GM23338 (cell line): Measurements from ENCODE around the gene KRT15. TPM values are rescaled to one million over a fixed set of nuclear protein-coding genes. Genes with fewer than 3 reads are reported as not detected.

Experiments
- ATAC-seq: fragments of 200-7000 bp; cut with Tn5 transposase; 3 replicates; pipeline ENCODE4 v1.9.1; 2020
- DNase-seq: peaks from one replicate; pipeline ENCODE4 v3.0.0-alpha.2; 2015; ENCODE audit warnings: low spot score
- H2AFZ ChIP-seq: fragments of 200-600 bp; sonication (generic); 2 replicates; pipeline ENCODE4 v1.8.0; 2016; ENCODE audit warnings: antibody characterized with exemption, mild to moderate bottlenecking, moderate library complexity
- H3F3A ChIP-seq: fragments of 200-600 bp; sonication (generic); replicated peaks from 2 replicates; pipeline ENCODE4 v1.8.0; 2017; ENCODE audit warnings: antibody characterized with exemption, mixed run types, low read depth
- H3K27ac ChIP-seq: fragments of 200-600 bp; sonication (generic); 2 replicates; pipeline ENCODE4 v1.6.1; 2016; ENCODE audit warnings: low read depth
- H3K27me3 ChIP-seq: fragments of 200-600 bp; sonication (generic); 2 replicates; pipeline ENCODE4 v1.8.0; 2016; ENCODE audit warnings: mild to moderate bottlenecking, mixed run types, moderate library complexity; ENCODE audit not compliant: insufficient read depth
- H3K36me3 ChIP-seq: fragments of 200-600 bp; sonication (generic); 2 replicates; pipeline ENCODE4 v1.8.0; 2016; ENCODE audit warnings: mild to moderate bottlenecking; ENCODE audit not compliant: insufficient read depth
- H3K4me1 ChIP-seq: fragments of 200-600 bp; sonication (generic); 2 replicates; pipeline ENCODE4 v1.8.0; 2016; ENCODE audit warnings: mild to moderate bottlenecking, moderate library complexity; ENCODE audit not compliant: insufficient read depth
- H3K4me2 ChIP-seq: fragments of 200-600 bp; sonication (generic); 2 replicates; pipeline ENCODE4 v1.7.1; 2017; ENCODE audit warnings: mixed run types
- H3K4me3 ChIP-seq: fragments of 200-600 bp; sonication (generic); 2 replicates; pipeline ENCODE4 v1.6.1; 2016; ENCODE audit warnings: mixed run types
- H3K79me2 ChIP-seq: fragments of 200-600 bp; sonication (generic); replicated peaks from 2 replicates; pipeline ENCODE4 v1.8.0; 2017; ENCODE audit warnings: mild to moderate bottlenecking; ENCODE audit not compliant: insufficient read depth
- H3K9me2 ChIP-seq: fragments of 200-600 bp; sonication (generic); 2 replicates; pipeline ENCODE4 v1.8.0; 2017; ENCODE audit not compliant: insufficient read depth
- H4K20me1 ChIP-seq: fragments of 200-600 bp; sonication (generic); replicated peaks from 2 replicates; pipeline ENCODE4 v1.8.0; 2017; ENCODE audit warnings: mild to moderate bottlenecking; ENCODE audit not compliant: insufficient read depth
- H3K27ac Mint-ChIP-seq: 2 replicates; pipeline ENCODE4 v1.8.0; 2020; ENCODE audit warnings: inconsistent platforms, mild to moderate bottlenecking, moderate library complexity, mixed read lengths
- H3K27me3 Mint-ChIP-seq: 3 replicates; pipeline ENCODE4 v1.8.0; 2022; ENCODE audit warnings: low read depth, mild to moderate bottlenecking, moderate library complexity, mixed read lengths, inconsistent platforms; ENCODE audit not compliant: insufficient read depth, poor library complexity
- H3K36me3 Mint-ChIP-seq: 3 replicates; pipeline ENCODE4 v1.8.0; 2021; ENCODE audit warnings: low read depth, mild to moderate bottlenecking, inconsistent platforms, moderate library complexity, mixed read lengths
- H3K4me1 Mint-ChIP-seq: 3 replicates; pipeline ENCODE4 v1.8.0; 2020; ENCODE audit warnings: mild to moderate bottlenecking, inconsistent platforms, mixed read lengths
- H3K4me3 Mint-ChIP-seq: 3 replicates; pipeline ENCODE4 v1.8.0; 2021; ENCODE audit warnings: moderate library complexity, mild to moderate bottlenecking, inconsistent platforms, mixed read lengths
- H3K9me3 Mint-ChIP-seq: 3 replicates; pipeline ENCODE4 v1.8.0; 2020; ENCODE audit warnings: moderate library complexity, mild to moderate bottlenecking, inconsistent platforms, mixed read lengths
- CREB1 ChIP-seq: fragments of 250-450 bp; sonication (Bioruptor Pico); IDR thresholded peaks from 2 replicates; pipeline ENCODE4 v1.5.0; 2020; ENCODE audit warnings: low read depth, mild to moderate bottlenecking, moderate library complexity
- EZH2 ChIP-seq: fragments of 200-600 bp; sonication (generic); IDR thresholded peaks from one replicate; pipeline ENCODE4 v1.8.0; 2017; ENCODE audit warnings: antibody characterized with exemption, mild to moderate bottlenecking, low read depth; ENCODE audit not compliant: unreplicated experiment
- EZH2phosphoT487 ChIP-seq: fragments of 200-600 bp; sonication (generic); IDR thresholded peaks from one replicate; pipeline ENCODE4 v1.8.1; 2018; ENCODE audit warnings: antibody characterized with exemption; ENCODE audit not compliant: unreplicated experiment
- JUNB ChIP-seq: IDR thresholded peaks from one replicate; pipeline ENCODE4 v1.6.1; 2016; ENCODE audit warnings: antibody characterized with exemption; ENCODE audit not compliant: unreplicated experiment
- NANOG ChIP-seq: IDR thresholded peaks from 2 replicates; pipeline ENCODE4 v1.6.1; 2016; ENCODE audit warnings: antibody characterized with exemption, borderline replicate concordance
- POLR2AphosphoS5 ChIP-seq: IDR thresholded peaks from 2 replicates; pipeline ENCODE4 v1.6.1; 2016; ENCODE audit warnings: antibody characterized with exemption, low read depth
- STAT1 ChIP-seq: IDR thresholded peaks from one replicate; pipeline ENCODE4 v1.6.1; 2016; ENCODE audit warnings: antibody characterized with exemption; ENCODE audit not compliant: unreplicated experiment
- ZNF114 ChIP-seq: fragments of 250-450 bp; sonication (Bioruptor Pico); IDR thresholded peaks from 2 replicates; pipeline ENCODE4 v1.5.0; 2020; ENCODE audit warnings: mild to moderate bottlenecking, moderate library complexity
- ZNF331 ChIP-seq: fragments of 250-450 bp; sonication (Bioruptor Pico); IDR thresholded peaks from 2 replicates; pipeline ENCODE4 v1.5.0; 2020; ENCODE audit warnings: low read depth, mild to moderate bottlenecking, moderate library complexity
- polyA plus RNA-seq: library from polyadenylated mRNA; unstranded; fragments of >200 nt; fragmentation: Nextera tagmentation; extraction: Ambion mirVana; gene quantifications from 2 replicates; pipeline ENCODE4 v1.2.1, GENCODE V29; 2016
- total RNA-seq: library from RNA; depleted of rRNA; stranded (reverse); fragments of >200 nt; shearing (Covaris generic); gene quantifications from 2 replicates; pipeline ENCODE4 v1.2.3, GENCODE V29; 2014
- TF ChIP-seq, protein P1 (sequence below): IDR thresholded peaks from 2 replicates; pipeline ENCODE4 v1.6.1; 2016; ENCODE audit warnings: antibody characterized with exemption
- TF ChIP-seq, protein P2 (sequence below), 2 experiments: fragments of 200-600 bp in 1 of 2; sonication (generic) in 1 of 2; conservative IDR thresholded peaks; 2 replicates each; pipeline versions ENCODE4 v1.5.1 to v1.6.1; 2016 to 2017; ENCODE audit warnings: antibody characterized with exemption in 2 of 2, low read depth in 2 of 2, mild to moderate bottlenecking in 2 of 2, moderate library complexity in 1 of 2
- TF ChIP-seq, protein P3 (sequence below): IDR thresholded peaks from one replicate; pipeline ENCODE4 v1.6.1; 2018; ENCODE audit warnings: antibody characterized with exemption; ENCODE audit not compliant: unreplicated experiment
- TF ChIP-seq, protein P4 (sequence below): fragments of 250-450 bp; sonication (Bioruptor Pico); IDR thresholded peaks from 2 replicates; pipeline ENCODE4 v1.5.0; 2020; ENCODE audit warnings: mild to moderate bottlenecking, moderate library complexity

Gene KRT15
- total and polyA plus RNA-seq, 2 experiments from 2014 or later: 0.03 TPM; not detected in 1

DNA sequence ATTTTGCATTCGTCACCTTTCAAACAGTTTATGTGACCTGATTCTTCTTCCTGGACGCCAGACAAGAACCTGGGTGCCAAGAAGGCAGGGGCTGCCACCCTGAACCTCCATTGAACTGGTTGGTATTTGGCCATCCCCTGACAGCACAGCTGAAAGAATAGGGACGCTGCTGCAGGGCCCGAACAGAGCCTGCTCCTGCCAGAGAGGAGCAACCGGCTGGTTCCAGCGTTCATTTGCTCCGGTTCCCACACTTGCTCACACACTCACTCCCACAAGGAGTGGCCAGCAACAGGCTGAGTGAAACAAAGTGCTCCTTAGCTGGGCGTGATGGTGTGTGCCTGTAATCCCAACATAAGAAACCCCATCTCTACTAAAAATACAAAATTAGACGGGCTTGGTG, 38.2 kb upstream of the KRT15 start:
- H3K27me3 Mint-ChIP-seq: peaks cover 16% of the 10 kb centered on the region
- Histone ChIP-seq H3K4me3 (no peak overlapping the region), H4K20me1 (no peaks in the 10 kb centered on the region), H3K9me2 (no peaks in the 10 kb centered on the region), H3K4me1 (no peaks in the 10 kb centered on the region; the same call in none of the 2 replicates), H3K27ac (no peak overlapping the region), H3K36me3 (no peaks in the 10 kb centered on the region), H3K4me2 (no peak overlapping the region), H3K79me2 (no peaks in the 10 kb centered on the region), H2AFZ (no peak overlapping the region), H3F3A (no peaks in the 10 kb centered on the region), H3K27me3 (no peaks in the 10 kb centered on the region)
- TF ChIP-seq, protein P1, sequence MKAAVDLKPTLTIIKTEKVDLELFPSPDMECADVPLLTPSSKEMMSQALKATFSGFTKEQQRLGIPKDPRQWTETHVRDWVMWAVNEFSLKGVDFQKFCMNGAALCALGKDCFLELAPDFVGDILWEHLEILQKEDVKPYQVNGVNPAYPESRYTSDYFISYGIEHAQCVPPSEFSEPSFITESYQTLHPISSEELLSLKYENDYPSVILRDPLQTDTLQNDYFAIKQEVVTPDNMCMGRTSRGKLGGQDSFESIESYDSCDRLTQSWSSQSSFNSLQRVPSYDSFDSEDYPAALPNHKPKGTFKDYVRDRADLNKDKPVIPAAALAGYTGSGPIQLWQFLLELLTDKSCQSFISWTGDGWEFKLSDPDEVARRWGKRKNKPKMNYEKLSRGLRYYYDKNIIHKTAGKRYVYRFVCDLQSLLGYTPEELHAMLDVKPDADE: no peak
- no peak for TF ChIP-seq POLR2AphosphoS5
- no peak for TF ChIP-seq STAT1
- TF ChIP-seq, protein P2, sequence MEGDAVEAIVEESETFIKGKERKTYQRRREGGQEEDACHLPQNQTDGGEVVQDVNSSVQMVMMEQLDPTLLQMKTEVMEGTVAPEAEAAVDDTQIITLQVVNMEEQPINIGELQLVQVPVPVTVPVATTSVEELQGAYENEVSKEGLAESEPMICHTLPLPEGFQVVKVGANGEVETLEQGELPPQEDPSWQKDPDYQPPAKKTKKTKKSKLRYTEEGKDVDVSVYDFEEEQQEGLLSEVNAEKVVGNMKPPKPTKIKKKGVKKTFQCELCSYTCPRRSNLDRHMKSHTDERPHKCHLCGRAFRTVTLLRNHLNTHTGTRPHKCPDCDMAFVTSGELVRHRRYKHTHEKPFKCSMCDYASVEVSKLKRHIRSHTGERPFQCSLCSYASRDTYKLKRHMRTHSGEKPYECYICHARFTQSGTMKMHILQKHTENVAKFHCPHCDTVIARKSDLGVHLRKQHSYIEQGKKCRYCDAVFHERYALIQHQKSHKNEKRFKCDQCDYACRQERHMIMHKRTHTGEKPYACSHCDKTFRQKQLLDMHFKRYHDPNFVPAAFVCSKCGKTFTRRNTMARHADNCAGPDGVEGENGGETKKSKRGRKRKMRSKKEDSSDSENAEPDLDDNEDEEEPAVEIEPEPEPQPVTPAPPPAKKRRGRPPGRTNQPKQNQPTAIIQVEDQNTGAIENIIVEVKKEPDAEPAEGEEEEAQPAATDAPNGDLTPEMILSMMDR (conservative IDR thresholded peaks at IDR 0.05; ENCODE audit: low read depth in 2 of 2): no peak
- no peak for TF ChIP-seq JUNB
- TF ChIP-seq, protein P3, sequence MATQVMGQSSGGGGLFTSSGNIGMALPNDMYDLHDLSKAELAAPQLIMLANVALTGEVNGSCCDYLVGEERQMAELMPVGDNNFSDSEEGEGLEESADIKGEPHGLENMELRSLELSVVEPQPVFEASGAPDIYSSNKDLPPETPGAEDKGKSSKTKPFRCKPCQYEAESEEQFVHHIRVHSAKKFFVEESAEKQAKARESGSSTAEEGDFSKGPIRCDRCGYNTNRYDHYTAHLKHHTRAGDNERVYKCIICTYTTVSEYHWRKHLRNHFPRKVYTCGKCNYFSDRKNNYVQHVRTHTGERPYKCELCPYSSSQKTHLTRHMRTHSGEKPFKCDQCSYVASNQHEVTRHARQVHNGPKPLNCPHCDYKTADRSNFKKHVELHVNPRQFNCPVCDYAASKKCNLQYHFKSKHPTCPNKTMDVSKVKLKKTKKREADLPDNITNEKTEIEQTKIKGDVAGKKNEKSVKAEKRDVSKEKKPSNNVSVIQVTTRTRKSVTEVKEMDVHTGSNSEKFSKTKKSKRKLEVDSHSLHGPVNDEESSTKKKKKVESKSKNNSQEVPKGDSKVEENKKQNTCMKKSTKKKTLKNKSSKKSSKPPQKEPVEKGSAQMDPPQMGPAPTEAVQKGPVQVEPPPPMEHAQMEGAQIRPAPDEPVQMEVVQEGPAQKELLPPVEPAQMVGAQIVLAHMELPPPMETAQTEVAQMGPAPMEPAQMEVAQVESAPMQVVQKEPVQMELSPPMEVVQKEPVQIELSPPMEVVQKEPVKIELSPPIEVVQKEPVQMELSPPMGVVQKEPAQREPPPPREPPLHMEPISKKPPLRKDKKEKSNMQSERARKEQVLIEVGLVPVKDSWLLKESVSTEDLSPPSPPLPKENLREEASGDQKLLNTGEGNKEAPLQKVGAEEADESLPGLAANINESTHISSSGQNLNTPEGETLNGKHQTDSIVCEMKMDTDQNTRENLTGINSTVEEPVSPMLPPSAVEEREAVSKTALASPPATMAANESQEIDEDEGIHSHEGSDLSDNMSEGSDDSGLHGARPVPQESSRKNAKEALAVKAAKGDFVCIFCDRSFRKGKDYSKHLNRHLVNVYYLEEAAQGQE: no peak
- no peak for TF ChIP-seq EZH2phosphoT487
- TF ChIP-seq CREB1 (CRISPR knock-in tag): no peak
- no peak for TF ChIP-seq ZNF114 (CRISPR knock-in tag)
- TF ChIP-seq NANOG: no peak
- no peak for TF ChIP-seq ZNF331
- no peak for TF ChIP-seq EZH2
- TF ChIP-seq, protein P4, sequence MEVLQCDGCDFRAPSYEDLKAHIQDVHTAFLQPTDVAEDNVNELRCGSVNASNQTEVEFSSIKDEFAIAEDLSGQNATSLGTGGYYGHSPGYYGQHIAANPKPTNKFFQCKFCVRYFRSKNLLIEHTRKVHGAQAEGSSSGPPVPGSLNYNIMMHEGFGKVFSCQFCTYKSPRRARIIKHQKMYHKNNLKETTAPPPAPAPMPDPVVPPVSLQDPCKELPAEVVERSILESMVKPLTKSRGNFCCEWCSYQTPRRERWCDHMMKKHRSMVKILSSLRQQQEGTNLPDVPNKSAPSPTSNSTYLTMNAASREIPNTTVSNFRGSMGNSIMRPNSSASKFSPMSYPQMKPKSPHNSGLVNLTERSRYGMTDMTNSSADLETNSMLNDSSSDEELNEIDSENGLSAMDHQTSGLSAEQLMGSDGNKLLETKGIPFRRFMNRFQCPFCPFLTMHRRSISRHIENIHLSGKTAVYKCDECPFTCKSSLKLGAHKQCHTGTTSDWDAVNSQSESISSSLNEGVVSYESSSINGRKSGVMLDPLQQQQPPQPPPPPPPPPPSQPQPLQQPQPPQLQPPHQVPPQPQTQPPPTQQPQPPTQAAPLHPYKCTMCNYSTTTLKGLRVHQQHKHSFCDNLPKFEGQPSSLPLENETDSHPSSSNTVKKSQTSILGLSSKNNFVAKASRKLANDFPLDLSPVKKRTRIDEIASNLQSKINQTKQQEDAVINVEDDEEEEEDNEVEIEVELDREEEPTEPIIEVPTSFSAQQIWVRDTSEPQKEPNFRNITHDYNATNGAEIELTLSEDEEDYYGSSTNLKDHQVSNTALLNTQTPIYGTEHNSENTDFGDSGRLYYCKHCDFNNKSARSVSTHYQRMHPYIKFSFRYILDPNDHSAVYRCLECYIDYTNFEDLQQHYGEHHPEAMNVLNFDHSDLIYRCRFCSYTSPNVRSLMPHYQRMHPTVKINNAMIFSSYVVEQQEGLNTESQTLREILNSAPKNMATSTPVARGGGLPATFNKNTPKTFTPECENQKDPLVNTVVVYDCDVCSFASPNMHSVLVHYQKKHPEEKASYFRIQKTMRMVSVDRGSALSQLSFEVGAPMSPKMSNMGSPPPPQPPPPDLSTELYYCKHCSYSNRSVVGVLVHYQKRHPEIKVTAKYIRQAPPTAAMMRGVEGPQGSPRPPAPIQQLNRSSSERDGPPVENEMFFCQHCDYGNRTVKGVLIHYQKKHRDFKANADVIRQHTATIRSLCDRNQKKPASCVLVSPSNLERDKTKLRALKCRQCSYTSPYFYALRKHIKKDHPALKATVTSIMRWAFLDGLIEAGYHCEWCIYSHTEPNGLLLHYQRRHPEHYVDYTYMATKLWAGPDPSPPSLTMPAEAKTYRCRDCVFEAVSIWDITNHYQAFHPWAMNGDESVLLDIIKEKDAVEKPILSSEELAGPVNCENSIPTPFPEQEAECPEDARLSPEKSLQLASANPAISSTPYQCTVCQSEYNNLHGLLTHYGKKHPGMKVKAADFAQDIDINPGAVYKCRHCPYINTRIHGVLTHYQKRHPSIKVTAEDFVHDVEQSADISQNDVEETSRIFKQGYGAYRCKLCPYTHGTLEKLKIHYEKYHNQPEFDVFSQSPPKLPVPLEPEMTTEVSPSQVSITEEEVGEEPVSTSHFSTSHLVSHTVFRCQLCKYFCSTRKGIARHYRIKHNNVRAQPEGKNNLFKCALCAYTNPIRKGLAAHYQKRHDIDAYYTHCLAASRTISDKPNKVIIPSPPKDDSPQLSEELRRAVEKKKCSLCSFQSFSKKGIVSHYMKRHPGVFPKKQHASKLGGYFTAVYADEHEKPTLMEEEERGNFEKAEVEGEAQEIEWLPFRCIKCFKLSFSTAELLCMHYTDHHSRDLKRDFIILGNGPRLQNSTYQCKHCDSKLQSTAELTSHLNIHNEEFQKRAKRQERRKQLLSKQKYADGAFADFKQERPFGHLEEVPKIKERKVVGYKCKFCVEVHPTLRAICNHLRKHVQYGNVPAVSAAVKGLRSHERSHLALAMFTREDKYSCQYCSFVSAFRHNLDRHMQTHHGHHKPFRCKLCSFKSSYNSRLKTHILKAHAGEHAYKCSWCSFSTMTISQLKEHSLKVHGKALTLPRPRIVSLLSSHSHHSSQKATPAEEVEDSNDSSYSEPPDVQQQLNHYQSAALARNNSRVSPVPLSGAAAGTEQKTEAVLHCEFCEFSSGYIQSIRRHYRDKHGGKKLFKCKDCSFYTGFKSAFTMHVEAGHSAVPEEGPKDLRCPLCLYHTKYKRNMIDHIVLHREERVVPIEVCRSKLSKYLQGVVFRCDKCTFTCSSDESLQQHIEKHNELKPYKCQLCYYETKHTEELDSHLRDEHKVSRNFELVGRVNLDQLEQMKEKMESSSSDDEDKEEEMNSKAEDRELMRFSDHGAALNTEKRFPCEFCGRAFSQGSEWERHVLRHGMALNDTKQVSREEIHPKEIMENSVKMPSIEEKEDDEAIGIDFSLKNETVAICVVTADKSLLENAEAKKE: no peak
- no peak for DNase-seq
- H3K36me3 Mint-ChIP-seq: no peaks in the 10 kb centered on the region
- H3K27ac Mint-ChIP-seq: no peak overlapping the region
- no peak overlapping the region for H3K4me3 Mint-ChIP-seq
- ATAC-seq: no peak
- H3K9me3 Mint-ChIP-seq: no peaks in the 10 kb centered on the region
- peaks cover 8% of the 10 kb centered on the region for H3K4me1 Mint-ChIP-seq
